Measurements from ENCODE around the gene ADAMTS16.

GRCh38 chr5:5207828-5208227 is 67.7 kb downstream of the ADAMTS16 start:
- no peak for TF ChIP-seq CTCF (conservative IDR thresholded peaks at IDR 0.05; ENCODE audit: low read depth in 2 of 2)
- TF ChIP-seq EZH2 (IDR thresholded peaks at IDR 0.05; ENCODE audit: low read depth, unreplicated experiment) = no peak
- no peak for TF ChIP-seq NANOG (IDR thresholded peaks at IDR 0.05; ENCODE audit: borderline replicate concordance)
- no peak for TF ChIP-seq POLR2AphosphoS5 (IDR thresholded peaks at IDR 0.05; ENCODE audit: low read depth)
- TF ChIP-seq REST (IDR thresholded peaks at IDR 0.05; ENCODE audit: unreplicated experiment) = no peak
- no peak for TF ChIP-seq EZH2phosphoT487 (IDR thresholded peaks at IDR 0.05; ENCODE audit: unreplicated experiment)
- TF ChIP-seq ZNF114 (CRISPR knock-in tag; IDR thresholded peaks at IDR 0.05) = no peak
- no peak for TF ChIP-seq JUNB (IDR thresholded peaks at IDR 0.05; ENCODE audit: unreplicated experiment)
- TF ChIP-seq CREB1 (CRISPR knock-in tag; IDR thresholded peaks at IDR 0.05; ENCODE audit: low read depth) = no peak
